WTC11 (cell line): ENCODE data around the gene COPS7A. TPM values are rescaled to one million over a fixed set of nuclear protein-coding genes. Genes with fewer than 3 reads are reported as not detected.

ENCODE experiments used
- ATAC-seq: fragments of 200-7000 bp; cut with Tn5 transposase; 2 replicates; pipeline ENCODE4 v1.10.0; 2021; ENCODE audit warnings: mild to moderate bottlenecking, moderate library complexity
- CTCF ChIA-PET: fragments of 300-600 bp; sonication (Branson Sonifier 250); formaldehyde crosslinking; loops from one replicate; lab custom pipeline; 2021; ENCODE audit warnings: antibody characterized with exemption; lab: Charles Lee
- POLR2A ChIA-PET: fragments of 350-600 bp; sonication (Branson Sonifier 250); formaldehyde crosslinking; loops from one replicate; lab custom pipeline; 2021; ENCODE audit warnings: antibody characterized with exemption; lab: Charles Lee
- DNase-seq: peaks from one replicate; pipeline ENCODE4 v3.0.0; 2021; ENCODE audit warnings: low spot score
- H3K27ac Mint-ChIP-seq: 2 replicates; pipeline ENCODE4 v1.8.0; 2021; ENCODE audit warnings: mixed read lengths
- H3K27me3 Mint-ChIP-seq: 2 replicates; pipeline ENCODE4 v1.8.0; 2021; ENCODE audit warnings: low read depth, mild to moderate bottlenecking, moderate library complexity, mixed read lengths
- H3K36me3 Mint-ChIP-seq: 2 replicates; pipeline ENCODE4 v1.8.0; 2021; ENCODE audit warnings: mixed read lengths
- H3K4me1 Mint-ChIP-seq: 2 replicates; pipeline ENCODE4 v1.8.0; 2022; ENCODE audit warnings: mixed read lengths
- H3K4me3 Mint-ChIP-seq: 2 replicates; pipeline ENCODE4 v1.8.0; 2021; ENCODE audit warnings: mild to moderate bottlenecking, moderate library complexity, mixed read lengths
- H3K9me3 Mint-ChIP-seq: 2 replicates; pipeline ENCODE4 v1.8.0; 2021; ENCODE audit warnings: mixed read lengths
- ATF1 ChIP-seq: sonication (generic); formaldehyde crosslinking; IDR thresholded peaks from 2 replicates; pipeline ENCODE4 v1.8.1; 2023; ENCODE audit warnings: mild to moderate bottlenecking, moderate library complexity, missing genetic modification reagents
- CBFB ChIP-seq: sonication (generic); formaldehyde crosslinking; IDR thresholded peaks from 2 replicates; pipeline ENCODE4 v1.8.1; 2022; ENCODE audit warnings: mild to moderate bottlenecking, low read depth, missing genetic modification reagents
- CTCF ChIP-seq: fragments of 200-600 bp; IDR thresholded peaks from 2 replicates; pipeline ENCODE4 v1.8.0; 2022; ENCODE audit warnings: antibody characterized with exemption
- E2F5 ChIP-seq: sonication (generic); formaldehyde crosslinking; IDR thresholded peaks from 2 replicates; pipeline ENCODE4 v1.8.1; 2022; ENCODE audit warnings: mild to moderate bottlenecking, moderate library complexity, missing genetic modification reagents
- ELF4 ChIP-seq: sonication (generic); formaldehyde crosslinking; IDR thresholded peaks from 2 replicates; pipeline ENCODE4 v1.8.1; 2022; ENCODE audit warnings: low read depth, mild to moderate bottlenecking, moderate library complexity, missing genetic modification reagents
- FOXP1 ChIP-seq: sonication (generic); formaldehyde crosslinking; IDR thresholded peaks from 2 replicates; pipeline ENCODE4 v1.8.0; 2022; ENCODE audit warnings: missing genetic modification reagents, mild to moderate bottlenecking, moderate library complexity, borderline replicate concordance
- KAT7 ChIP-seq: sonication (generic); formaldehyde crosslinking; IDR thresholded peaks from 2 replicates; pipeline ENCODE4 v1.8.1; 2023; ENCODE audit warnings: missing genetic modification reagents, mild to moderate bottlenecking, borderline replicate concordance
- MAX ChIP-seq: sonication (generic); formaldehyde crosslinking; IDR thresholded peaks from 2 replicates; pipeline ENCODE4 v1.8.0; 2022; ENCODE audit warnings: mild to moderate bottlenecking, missing genetic modification reagents
- MLX ChIP-seq: sonication (generic); formaldehyde crosslinking; IDR thresholded peaks from 2 replicates; pipeline ENCODE4 v1.8.1; 2023; ENCODE audit warnings: mild to moderate bottlenecking, missing genetic modification reagents, moderate library complexity
- SMAD3 ChIP-seq: sonication (generic); formaldehyde crosslinking; IDR thresholded peaks from 2 replicates; pipeline ENCODE4 v1.8.0; 2022; ENCODE audit warnings: missing genetic modification reagents, mild to moderate bottlenecking, borderline replicate concordance
- SP1 ChIP-seq: sonication (generic); formaldehyde crosslinking; conservative IDR thresholded peaks from 2 replicates; pipeline ENCODE4 v1.8.1; 2022; ENCODE audit warnings: missing genetic modification reagents
- TEAD1 ChIP-seq: sonication (generic); formaldehyde crosslinking; IDR thresholded peaks from 2 replicates; pipeline ENCODE4 v1.8.0; 2022; ENCODE audit warnings: mild to moderate bottlenecking, missing genetic modification reagents
- TP53 ChIP-seq: sonication (generic); formaldehyde crosslinking; IDR thresholded peaks from 2 replicates; pipeline ENCODE4 v1.8.1; 2023; ENCODE audit warnings: mild to moderate bottlenecking, missing genetic modification reagents
- ZBTB21 ChIP-seq: sonication (generic); formaldehyde crosslinking; IDR thresholded peaks from 2 replicates; pipeline ENCODE4 v1.8.1; 2023; ENCODE audit warnings: mild to moderate bottlenecking, missing genetic modification reagents, borderline replicate concordance
- ZBTB43 ChIP-seq: sonication (generic); formaldehyde crosslinking; IDR thresholded peaks from 2 replicates; pipeline ENCODE4 v1.8.1; 2023; ENCODE audit warnings: mild to moderate bottlenecking, missing genetic modification reagents
- ZNF138 ChIP-seq: sonication (generic); formaldehyde crosslinking; conservative IDR thresholded peaks from 2 replicates; pipeline ENCODE4 v1.8.1; 2022; ENCODE audit warnings: mild to moderate bottlenecking, moderate library complexity, missing genetic modification reagents
- ZNF232 ChIP-seq: sonication (generic); formaldehyde crosslinking; IDR thresholded peaks from 2 replicates; pipeline ENCODE4 v1.8.0; 2022; ENCODE audit warnings: mild to moderate bottlenecking, missing genetic modification reagents
- ZNF281 ChIP-seq: sonication (generic); formaldehyde crosslinking; IDR thresholded peaks from 2 replicates; pipeline ENCODE4 v1.8.0; 2023; ENCODE audit warnings: mild to moderate bottlenecking, missing genetic modification reagents
- ZNF416 ChIP-seq: fragments of 250-450 bp; sonication (Bioruptor Pico); IDR thresholded peaks from 2 replicates; pipeline ENCODE4 v1.9.0; 2021; ENCODE audit warnings: mild to moderate bottlenecking, inconsistent platforms
- ZNF671 ChIP-seq: fragments of 250-450 bp; sonication (Bioruptor Pico); IDR thresholded peaks from 2 replicates; pipeline ENCODE4 v1.8.0; 2021; ENCODE audit warnings: mild to moderate bottlenecking
- total RNA-seq: library from RNA; stranded (reverse); gene quantifications from 3 replicates; pipeline ENCODE4 v1.2.3, GENCODE V29; 2021
- TF ChIP-seq, protein P1 (sequence below): sonication (generic); formaldehyde crosslinking; IDR thresholded peaks from 2 replicates; pipeline ENCODE4 v1.8.0; 2022; ENCODE audit warnings: missing genetic modification reagents
- TF ChIP-seq, protein P2 (sequence below): fragments of 250-450 bp; sonication (Bioruptor Pico); IDR thresholded peaks from 2 replicates; pipeline ENCODE4 v1.9.0; 2021; ENCODE audit warnings: moderate library complexity, mild to moderate bottlenecking, inconsistent platforms, borderline replicate concordance

COPS7A gene
- total RNA-seq, 1 experiment from 2014 or later: 41.4 TPM

GRCh38 chr12:6778574-6779550 lies 55.0 kb downstream of the COPS7A start:
- DNase-seq (peak; percentile 97), ATAC-seq (peak; percentile 92)
- peak overlapping the region; percentile 95 for H3K4me3 Mint-ChIP-seq
- H3K4me1 Mint-ChIP-seq: peaks cover 30% of the 10 kb centered on the region
- POLR2A ChIA-PET: interaction anchor here (0.6 to 2.9 kb wide), 8 partner anchors 10 to 209 kb away, joined by 3 to 22 read pairs (median 4); partner anchors contain the start of genes COPS7A, MLF2 and PTMS
- peak overlapping the region; percentile 77 for H3K27ac Mint-ChIP-seq
- CTCF ChIA-PET: interaction anchor here (0.6 to 3.8 kb wide), 18 partner anchors 12 to 182 kb away, joined by 3 to 88 read pairs (median 4); partner anchors contain the start of genes COPS7A, GPR162, MLF2 and PTMS
- no peaks in the 10 kb centered on the region for H3K9me3 Mint-ChIP-seq
- peaks cover 44% of the 10 kb centered on the region for H3K27me3 Mint-ChIP-seq
- H3K36me3 Mint-ChIP-seq: no peaks in the 10 kb centered on the region
- peak; percentile 79 for TF ChIP-seq ZBTB21 (CRISPR knock-in tag)
- TF ChIP-seq, protein P1, sequence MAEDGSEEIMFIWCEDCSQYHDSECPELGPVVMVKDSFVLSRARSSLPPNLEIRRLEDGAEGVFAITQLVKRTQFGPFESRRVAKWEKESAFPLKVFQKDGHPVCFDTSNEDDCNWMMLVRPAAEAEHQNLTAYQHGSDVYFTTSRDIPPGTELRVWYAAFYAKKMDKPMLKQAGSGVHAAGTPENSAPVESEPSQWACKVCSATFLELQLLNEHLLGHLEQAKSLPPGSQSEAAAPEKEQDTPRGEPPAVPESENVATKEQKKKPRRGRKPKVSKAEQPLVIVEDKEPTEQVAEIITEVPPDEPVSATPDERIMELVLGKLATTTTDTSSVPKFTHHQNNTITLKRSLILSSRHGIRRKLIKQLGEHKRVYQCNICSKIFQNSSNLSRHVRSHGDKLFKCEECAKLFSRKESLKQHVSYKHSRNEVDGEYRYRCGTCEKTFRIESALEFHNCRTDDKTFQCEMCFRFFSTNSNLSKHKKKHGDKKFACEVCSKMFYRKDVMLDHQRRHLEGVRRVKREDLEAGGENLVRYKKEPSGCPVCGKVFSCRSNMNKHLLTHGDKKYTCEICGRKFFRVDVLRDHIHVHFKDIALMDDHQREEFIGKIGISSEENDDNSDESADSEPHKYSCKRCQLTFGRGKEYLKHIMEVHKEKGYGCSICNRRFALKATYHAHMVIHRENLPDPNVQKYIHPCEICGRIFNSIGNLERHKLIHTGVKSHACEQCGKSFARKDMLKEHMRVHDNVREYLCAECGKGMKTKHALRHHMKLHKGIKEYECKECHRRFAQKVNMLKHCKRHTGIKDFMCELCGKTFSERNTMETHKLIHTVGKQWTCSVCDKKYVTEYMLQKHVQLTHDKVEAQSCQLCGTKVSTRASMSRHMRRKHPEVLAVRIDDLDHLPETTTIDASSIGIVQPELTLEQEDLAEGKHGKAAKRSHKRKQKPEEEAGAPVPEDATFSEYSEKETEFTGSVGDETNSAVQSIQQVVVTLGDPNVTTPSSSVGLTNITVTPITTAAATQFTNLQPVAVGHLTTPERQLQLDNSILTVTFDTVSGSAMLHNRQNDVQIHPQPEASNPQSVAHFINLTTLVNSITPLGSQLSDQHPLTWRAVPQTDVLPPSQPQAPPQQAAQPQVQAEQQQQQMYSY: no peak; the same call in 1 of the 2 replicates
- TF ChIP-seq MAX (CRISPR knock-in tag): peak; percentile 87
- TF ChIP-seq CTCF: peak; percentile 88
- peak; percentile 45; the same call in 1 of the 2 replicates for TF ChIP-seq FOXP1 (CRISPR knock-in tag)
- TF ChIP-seq ZNF138 (CRISPR knock-in tag): peak; percentile 89
- peak; percentile 72 for TF ChIP-seq SP1 (CRISPR knock-in tag)
- peak; percentile 96 for TF ChIP-seq ZBTB43
- 0 out of 2 replicates have a peak, but pooled peaks have one; percentile 34 for TF ChIP-seq MLX
- TF ChIP-seq, protein P2, sequence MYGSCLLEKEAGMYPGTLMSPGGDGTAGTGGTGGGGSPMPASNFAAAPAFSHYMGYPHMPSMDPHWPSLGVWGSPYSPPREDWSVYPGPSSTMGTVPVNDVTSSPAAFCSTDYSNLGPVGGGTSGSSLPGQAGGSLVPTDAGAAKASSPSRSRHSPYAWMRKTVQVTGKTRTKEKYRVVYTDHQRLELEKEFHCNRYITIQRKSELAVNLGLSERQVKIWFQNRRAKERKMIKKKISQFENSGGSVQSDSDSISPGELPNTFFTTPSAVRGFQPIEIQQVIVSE (CRISPR knock-in tag): no peak; the same call in 1 of the 2 replicates
- peak; percentile 69; the same call in 1 of the 2 replicates for TF ChIP-seq ZNF232 (CRISPR knock-in tag)
- TF ChIP-seq SMAD3 (CRISPR knock-in tag): peak; percentile 70; the same call in 1 of the 2 replicates
- TF ChIP-seq E2F5 (CRISPR knock-in tag): peak; percentile 68; the same call in 1 of the 2 replicates
- TF ChIP-seq ZNF671: no peak
- TF ChIP-seq TEAD1 (CRISPR knock-in tag): peak; percentile 71; the same call in 1 of the 2 replicates
- peak; percentile 94 for TF ChIP-seq ZNF281
- TF ChIP-seq KAT7 (CRISPR knock-in tag): no peak
- TF ChIP-seq ATF1 (CRISPR knock-in tag): 0 out of 2 replicates have a peak, but pooled peaks have one; percentile 35
- peak; percentile 96 for TF ChIP-seq CBFB (CRISPR knock-in tag)
- TF ChIP-seq ZNF416 (CRISPR knock-in tag): no peak
- 0 out of 2 replicates have a peak, but pooled peaks have one; percentile 48 for TF ChIP-seq TP53
- no peak for TF ChIP-seq ELF4
